GM19035 (cell line): ENCODE measurements around the gene KCNQ1.

ENCODE experiments used
- ATAC-seq: cut with Tn5 transposase; IDR thresholded peaks from one replicate; pipeline ENCODE4 v1.9.1; 2021; ENCODE audit not compliant: unreplicated experiment

The KCNQ1 gene

DNA sequence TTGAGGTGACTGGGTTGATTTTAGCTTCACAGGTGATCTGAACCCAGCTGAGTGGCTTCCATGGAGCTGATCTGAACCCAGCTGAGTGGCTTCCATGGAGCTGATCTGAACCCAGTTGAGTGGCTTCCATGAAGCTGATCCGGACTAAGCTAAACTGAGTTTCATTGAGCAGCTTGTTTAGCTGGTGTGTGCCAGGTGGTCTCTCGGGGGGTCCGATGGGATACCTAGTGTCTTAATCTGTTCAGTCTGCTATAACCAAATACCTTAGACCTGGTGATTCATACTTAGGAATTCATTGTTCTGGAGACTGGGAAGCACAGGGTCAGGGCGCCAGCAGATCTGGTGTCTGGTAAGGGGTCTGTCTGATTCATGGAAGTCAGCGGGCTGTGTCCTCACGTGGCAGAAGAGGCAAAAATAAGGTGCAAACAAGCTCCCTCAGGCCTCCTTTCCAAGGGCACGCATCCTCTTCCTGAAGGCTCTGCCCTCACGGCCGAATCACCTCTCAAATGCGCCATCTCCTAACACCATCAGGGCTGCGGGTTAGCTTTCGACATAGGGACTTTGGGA lies 307.5 kb downstream of the KCNQ1 start:
- no peak for ATAC-seq

DNA sequence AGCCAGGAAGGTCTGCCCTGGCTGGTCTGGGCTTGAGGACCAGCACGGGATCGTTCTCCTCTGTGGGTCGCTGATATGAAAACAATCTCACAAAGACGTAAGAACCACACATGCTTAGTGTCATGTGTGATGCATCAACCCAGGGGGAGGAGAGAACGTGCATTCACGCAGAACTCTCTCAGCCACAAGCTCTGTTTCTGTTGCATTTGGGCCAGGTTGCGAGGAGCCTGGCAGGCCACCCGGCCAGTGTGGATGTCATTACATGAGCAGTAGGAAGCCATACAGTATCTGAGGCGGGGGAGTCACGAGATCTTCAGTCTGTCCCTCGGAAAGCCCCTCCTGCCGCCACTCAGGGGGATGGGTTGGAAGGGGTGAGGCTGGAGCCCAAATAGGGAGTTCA lies 308.1 kb downstream of the KCNQ1 start:
- no peak for ATAC-seq

- no peak for ATAC-seq
These were observed 309.2 kb downstream of the KCNQ1 start for GRCh38 chr11:2754008-2754407.

- no peak for ATAC-seq
These were observed 310.3 kb downstream of the KCNQ1 start for GRCh38 chr11:2755071-2755470.

- ATAC-seq = no peak
These were observed 313.9 kb downstream of the KCNQ1 start for GRCh38 chr11:2758751-2759150.

- no peak for ATAC-seq
These were observed 314.7 kb downstream of the KCNQ1 start for GRCh38 chr11:2759228-2760195.

- ATAC-seq = no peak
These were observed 315.5 kb downstream of the KCNQ1 start for GRCh38 chr11:2760196-2760871.

DNA sequence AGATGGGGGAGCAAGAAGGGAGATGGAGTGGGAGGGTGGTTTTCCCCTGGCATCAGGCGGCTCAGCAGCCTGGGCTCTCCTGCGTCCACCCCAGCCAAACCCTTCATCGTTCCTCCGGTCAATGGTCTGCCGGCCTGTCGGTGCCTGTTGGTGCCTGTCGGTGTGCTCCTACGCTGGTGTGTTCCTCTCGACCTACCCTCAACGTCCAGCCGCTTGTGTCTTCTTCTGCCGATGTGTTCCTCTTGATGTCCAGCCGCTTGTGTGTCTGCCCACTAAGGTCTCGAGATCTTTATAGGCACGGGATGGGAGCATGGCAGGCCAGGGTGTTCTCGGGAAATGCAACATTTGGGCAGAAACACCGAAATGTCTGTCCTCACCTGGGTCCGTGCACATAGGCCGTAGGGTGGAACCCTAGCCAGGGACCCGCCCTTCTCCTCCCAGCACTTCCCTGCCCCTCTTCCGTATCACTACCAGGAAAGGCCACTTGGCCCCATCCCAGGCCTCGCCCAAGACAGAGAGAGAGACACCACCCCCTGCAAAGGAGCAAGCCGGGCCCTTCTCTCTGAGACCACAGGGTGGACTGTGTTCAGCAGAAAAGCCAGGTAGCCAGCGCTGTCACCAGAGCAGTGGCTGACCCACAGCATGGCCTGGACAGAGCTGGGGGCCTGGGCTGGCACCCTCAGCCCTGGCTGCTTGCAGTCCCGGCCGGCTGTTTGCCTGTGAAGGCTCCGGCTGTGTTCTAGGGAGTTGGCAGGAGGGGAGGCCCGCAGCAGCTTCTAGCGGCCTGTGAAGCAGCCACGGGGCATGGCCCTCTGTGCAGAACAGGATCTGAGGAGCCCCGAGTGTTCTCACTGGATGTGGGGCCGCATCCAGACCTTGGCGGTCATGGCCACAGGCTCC lies 316.6 kb downstream of the KCNQ1 start:
- ATAC-seq = no peak

GRCh38 chr11:2762031-2762380 lies 317.2 kb downstream of the KCNQ1 start:
- no peak for ATAC-seq

- ATAC-seq = no peak
These were observed 317.6 kb downstream of the KCNQ1 start for GRCh38 chr11:2762451-2762850.

GRCh38 chr11:2763984-2764383 lies 319.2 kb downstream of the KCNQ1 start:
- no peak for ATAC-seq

DNA sequence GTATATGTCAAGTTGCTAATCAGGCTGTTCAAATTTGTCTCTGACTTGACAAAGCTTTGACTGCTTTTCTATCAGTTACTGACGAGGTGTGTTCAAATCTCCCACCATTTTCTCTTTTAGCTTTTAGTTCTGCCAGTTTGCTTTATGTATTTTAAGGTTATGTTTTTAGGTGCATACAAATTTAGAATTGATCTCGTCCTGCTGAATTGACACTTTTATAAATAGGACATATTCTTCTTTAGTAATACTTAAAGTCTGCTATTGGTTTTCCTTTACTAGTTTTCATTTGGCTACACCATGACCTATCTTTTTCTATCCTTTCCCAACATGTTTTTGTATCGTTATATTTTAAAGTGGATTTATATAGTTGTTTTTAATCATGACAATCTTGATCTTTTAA lies 320.7 kb downstream of the KCNQ1 start:
- ATAC-seq = no peak

DNA sequence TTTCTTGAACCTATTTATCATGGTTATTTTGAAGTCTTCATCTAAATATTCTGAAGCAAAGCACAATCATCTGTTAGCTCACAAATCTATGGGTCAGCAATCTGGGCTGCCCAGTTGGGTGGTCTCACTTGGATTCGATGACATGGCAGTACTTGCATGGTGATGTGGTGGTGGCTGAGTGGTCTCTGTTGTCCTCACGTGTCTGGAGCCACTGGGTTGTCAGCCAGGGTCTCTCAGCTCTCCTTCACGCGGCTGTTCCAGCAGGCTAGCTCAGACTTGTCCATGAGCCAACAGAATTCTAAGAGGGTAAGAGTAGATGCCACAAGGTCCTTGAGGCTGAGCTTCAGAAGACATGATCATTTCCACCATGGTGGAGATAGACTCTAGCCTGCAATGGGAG lies 321.4 kb downstream of the KCNQ1 start:
- ATAC-seq = no peak

DNA sequence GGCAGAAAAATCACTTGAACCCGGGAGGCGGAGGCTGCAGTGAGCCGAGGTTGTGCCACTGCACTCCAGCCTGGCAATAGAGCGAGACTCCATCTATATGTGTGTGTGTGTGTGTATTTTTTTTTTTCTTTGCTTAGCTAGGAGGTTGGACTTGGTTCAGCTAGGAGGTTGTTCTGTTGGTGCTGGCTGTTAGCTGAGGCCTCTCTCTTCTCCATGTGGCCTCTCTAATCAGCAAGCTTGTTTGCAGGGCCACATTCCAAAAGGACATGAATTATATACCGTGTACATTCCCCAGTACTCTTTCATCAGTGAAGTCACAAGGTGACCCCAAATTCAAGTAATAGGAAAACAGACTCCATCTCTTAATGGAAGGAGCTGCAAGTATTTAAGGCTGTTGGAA lies 322.3 kb downstream of the KCNQ1 start:
- ATAC-seq = no peak

GRCh38 chr11:2767801-2768200 lies 323.0 kb downstream of the KCNQ1 start:
- ATAC-seq = no peak

- ATAC-seq = no peak
These were observed 323.9 kb downstream of the KCNQ1 start for GRCh38 chr11:2768471-2769408.

- ATAC-seq = no peak
These were observed 324.7 kb downstream of the KCNQ1 start for GRCh38 chr11:2769409-2770095.

DNA sequence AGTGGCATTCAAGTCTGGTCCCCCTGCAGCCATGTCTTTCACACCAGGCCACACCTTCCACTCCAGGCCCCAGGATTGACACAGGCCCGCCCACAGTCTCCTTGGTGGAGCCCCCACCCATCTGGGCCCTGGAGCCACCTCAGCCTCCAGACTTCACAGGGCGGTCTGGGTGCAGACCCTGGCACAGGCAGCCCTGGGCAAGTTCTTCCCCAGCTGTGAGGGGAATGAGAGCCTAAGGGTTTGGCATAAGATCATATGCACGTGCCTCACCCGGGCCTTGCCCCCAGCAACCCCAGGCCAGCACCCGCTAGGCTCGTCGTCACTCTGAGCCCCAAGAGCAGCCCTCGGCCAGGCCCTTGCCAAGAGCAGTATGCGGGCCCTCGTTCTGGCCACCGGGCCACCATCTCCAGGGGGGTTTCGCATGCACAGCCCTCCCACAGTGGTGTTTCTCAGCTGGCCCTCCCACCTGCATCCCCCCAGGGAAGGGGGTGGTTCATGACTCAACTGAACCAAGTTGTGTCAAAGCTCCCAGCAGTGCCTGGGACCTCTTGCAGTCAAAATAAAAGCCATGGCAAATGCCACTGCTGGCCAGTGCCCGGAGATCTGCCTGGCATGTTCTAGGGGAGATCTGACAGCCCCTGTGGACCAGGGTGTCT lies 325.4 kb downstream of the KCNQ1 start:
- ATAC-seq = no peak

DNA sequence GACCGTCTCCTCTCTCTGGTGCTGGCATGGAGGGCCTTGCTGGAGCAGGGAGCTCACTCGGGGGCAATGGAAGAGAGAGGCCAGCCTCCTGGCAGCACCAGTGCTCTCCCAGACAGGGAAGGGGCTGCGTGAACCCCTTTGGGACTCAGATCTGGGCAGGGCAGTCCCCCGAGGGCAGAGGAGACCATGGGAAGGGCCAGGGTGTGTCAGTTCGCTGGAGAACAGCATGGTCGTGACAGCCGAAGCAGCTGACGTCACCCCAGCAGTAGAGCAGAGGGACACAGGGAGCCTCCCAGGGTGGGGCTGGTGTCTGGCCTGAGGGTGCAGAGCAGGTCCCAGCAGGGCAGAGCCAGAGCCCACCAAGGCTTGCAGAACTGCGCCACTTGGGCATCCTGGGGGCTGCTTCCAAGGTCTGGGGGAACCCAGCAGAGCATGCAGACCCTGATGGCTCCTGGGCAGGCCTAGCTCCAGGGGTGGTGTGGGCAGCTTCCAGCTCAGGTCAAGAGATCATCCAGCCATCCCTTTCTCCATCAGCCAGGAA lies 326.0 kb downstream of the KCNQ1 start:
- no peak for ATAC-seq
